K562 (cell line): ENCODE results near the gene ACAT2. TPM values are rescaled to one million over a fixed set of nuclear protein-coding genes. Genes with fewer than 3 reads are reported as not detected.

Experiments used
- EZH2 ChIP-seq: IDR thresholded peaks from 2 replicates; pipeline ENCODE4 v1.6.1; 2012; ENCODE audit warnings: low read depth, mild to moderate bottlenecking, inconsistent platforms, low read length, borderline replicate concordance
- GABPB1 ChIP-seq: sonication (generic); formaldehyde crosslinking; IDR thresholded peaks from 2 replicates; pipeline ENCODE4 v1.8.0; 2022; ENCODE audit warnings: mild to moderate bottlenecking, missing genetic modification reagents
- KLF1 ChIP-seq: fragments of 450-650 bp; IDR thresholded peaks from 2 replicates; pipeline ENCODE4 v1.6.1; 2016; ENCODE audit warnings: missing genetic modification characterization, missing compliant biosample characterization
- LEF1 ChIP-seq: fragments of 450-650 bp; IDR thresholded peaks from 2 replicates; pipeline ENCODE4 v1.6.1; 2016; ENCODE audit warnings: mild to moderate bottlenecking
- MED1 ChIP-seq: sonication (generic); formaldehyde crosslinking; IDR thresholded peaks from 2 replicates; pipeline ENCODE4 v1.8.1; 2023; ENCODE audit warnings: missing genetic modification reagents, borderline replicate concordance
- PHF21A ChIP-seq: fragments of 450-650 bp; IDR thresholded peaks from 2 replicates; pipeline ENCODE4 v1.6.1; 2017; ENCODE audit warnings: low read depth, borderline replicate concordance
- SMC3 ChIP-seq: conservative IDR thresholded peaks from 2 replicates; pipeline ENCODE4 v1.6.1; 2011; ENCODE audit warnings: low read depth, low read length, improper control_type of control experiment; ENCODE audit not compliant: insufficient read depth
- SRF ChIP-seq, 2 experiments: fragments of 250-450, 450-650 bp in 1 of 2; sonication (Bioruptor Pico) in 1 of 2; sonication (generic) in 1 of 2; formaldehyde crosslinking; IDR thresholded peaks; 2 replicates each; pipeline versions ENCODE4 v1.5.0 to v1.5.1; 2020 to 2022; ENCODE audit warnings: mild to moderate bottlenecking in 1 of 2, missing genetic modification reagents in 1 of 2
- ZNF41 ChIP-seq: fragments of 250-450 bp; sonication (Bioruptor Pico); conservative IDR thresholded peaks from 2 replicates; pipeline ENCODE4 v1.4.0; 2020; ENCODE audit warnings: mild to moderate bottlenecking
- ZNF699 ChIP-seq: fragments of 250-450 bp; sonication (Bioruptor Pico); IDR thresholded peaks from 2 replicates; pipeline ENCODE4 v1.8.0; 2021; ENCODE audit warnings: mild to moderate bottlenecking, moderate library complexity; ENCODE audit not compliant: insufficient replicate concordance
- ZNF76 ChIP-seq: fragments of 250-450 bp; sonication (Bioruptor Pico); IDR thresholded peaks from 2 replicates; pipeline ENCODE4 v1.4.0; 2020; ENCODE audit warnings: mild to moderate bottlenecking, moderate library complexity, borderline replicate concordance
- polyA plus RNA-seq, 8 experiments: library from polyadenylated mRNA; depleted of rRNA in 4 of 8; stranded (reverse) in 5 of 8; unstranded in 3 of 8; fragments of >200 nt; fragmentation: Nextera tagmentation in 2 of 8; fragmentation: Illumina TruSeq in 1 of 8; extraction: Ambion mirVana in 2 of 8; extraction: Trizol in 1 of 8; gene quantifications; 2 replicates each; pipeline versions ENCODE4 v1.2.1 to v1.2.3, GENCODE V29; 2011 to 2014; ENCODE audit warnings: inconsistent platforms in 1 of 8, missing spikeins in 1 of 8
- total RNA-seq, 7 experiments: library from RNA; depleted of rRNA in 6 of 7; stranded (reverse); fragments of >200 nt in 6 of 7; fragmentation: Illumina TruSeq in 2 of 7; extraction: Trizol in 2 of 7; gene quantifications; 2 replicates each; pipeline versions ENCODE4 v1.2.1 to v1.2.3, GENCODE V29; 2011 to 2021; ENCODE audit warnings: low replicate concordance in 1 of 7
- TF ChIP-seq, protein P1 (sequence below): IDR thresholded peaks from 2 replicates; pipeline ENCODE4 v1.6.1; 2012; ENCODE audit warnings: low read depth, low read length, improper control_type of control experiment, borderline replicate concordance
- TF ChIP-seq, protein P2 (sequence below): fragments of 200-800 bp; sonication (Bioruptor generic); IDR thresholded peaks from 2 replicates; pipeline ENCODE4 v1.6.1; 2017; ENCODE audit warnings: missing genetic modification characterization, missing compliant biosample characterization
- TF ChIP-seq, protein P3 (sequence below), 2 experiments: fragments of 450-650 bp; formaldehyde crosslinking in 1 of 2; IDR thresholded peaks; 2 replicates each; pipeline versions ENCODE4 v1.4.0 to v1.6.1; 2014 to 2020; ENCODE audit warnings: mild to moderate bottlenecking in 2 of 2, borderline replicate concordance in 1 of 2, low read depth in 1 of 2

Gene ACAT2
- total and polyA plus RNA-seq, 9 of the 15 experiments (the other 6 are each of a cell fraction or from before 2014, with no cell fraction given) = 63.0 to 309 (median 144) TPM

DNA sequence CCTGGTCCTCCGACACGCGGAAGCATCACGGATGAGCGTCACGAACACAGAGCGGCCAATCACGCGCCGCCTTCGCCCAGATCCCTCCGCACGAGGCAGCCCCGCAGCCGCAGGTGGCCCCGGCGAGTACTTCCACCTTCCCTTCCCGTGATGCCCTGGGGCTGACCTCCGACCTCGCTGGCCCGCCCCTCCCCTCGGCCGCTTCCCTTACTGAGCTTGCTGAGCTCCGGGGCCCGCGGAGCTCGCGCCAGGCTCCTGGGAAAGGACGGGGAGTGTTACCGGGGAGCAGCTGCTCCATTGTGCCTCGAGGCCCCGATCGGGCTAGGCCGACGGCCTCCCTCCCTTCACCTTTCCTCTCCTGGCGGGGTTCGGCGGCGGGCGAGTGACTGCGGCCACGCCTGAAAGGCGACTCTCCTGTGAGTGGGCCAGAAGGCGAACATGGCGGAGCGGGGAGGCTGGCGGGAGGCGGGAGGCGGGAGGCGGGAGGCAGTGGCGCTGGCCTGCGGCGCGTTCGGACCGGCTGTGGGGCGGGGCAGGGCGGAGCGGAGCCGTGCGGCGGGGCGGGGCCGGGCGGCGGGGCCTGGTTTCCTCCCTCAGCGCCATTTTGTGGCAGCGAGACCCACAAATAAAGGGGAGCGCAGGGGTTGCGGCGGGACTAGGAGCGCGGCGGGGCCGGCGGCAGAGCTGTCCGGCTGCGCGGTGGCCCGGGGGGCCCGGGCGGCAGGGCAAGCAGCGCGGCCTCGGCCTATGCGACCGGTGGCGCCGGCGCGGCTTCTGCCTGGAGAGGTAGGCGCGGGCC lies 34.7 kb upstream of the ACAT2 start, which contains the start of gene WTAP (continued):
- TF ChIP-seq, protein P1, sequence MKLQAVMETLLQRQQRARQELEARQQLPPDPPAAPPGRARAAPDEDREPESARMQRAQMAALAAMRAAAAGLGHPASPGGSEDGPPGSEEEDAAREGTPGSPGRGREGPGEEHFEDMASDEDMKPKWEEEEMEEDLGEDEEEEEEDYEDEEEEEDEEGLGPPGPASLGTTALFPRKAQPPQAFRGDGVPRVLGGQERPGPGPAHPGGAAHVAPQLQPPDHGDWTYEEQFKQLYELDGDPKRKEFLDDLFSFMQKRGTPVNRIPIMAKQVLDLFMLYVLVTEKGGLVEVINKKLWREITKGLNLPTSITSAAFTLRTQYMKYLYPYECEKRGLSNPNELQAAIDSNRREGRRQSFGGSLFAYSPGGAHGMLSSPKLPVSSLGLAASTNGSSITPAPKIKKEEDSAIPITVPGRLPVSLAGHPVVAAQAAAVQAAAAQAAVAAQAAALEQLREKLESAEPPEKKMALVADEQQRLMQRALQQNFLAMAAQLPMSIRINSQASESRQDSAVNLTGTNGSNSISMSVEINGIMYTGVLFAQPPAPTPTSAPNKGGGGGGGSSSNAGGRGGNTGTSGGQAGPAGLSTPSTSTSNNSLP = no peak
- TF ChIP-seq EZH2 (no peak), ZNF76 (CRISPR knock-in tag) (peak; percentile 94), MED1 (CRISPR knock-in tag) (peak; percentile 80; the same call in 1 of the 2 replicates), ZNF699 (CRISPR knock-in tag) (no peak), PHF21A (0 out of 2 replicates have a peak, but pooled peaks have one; percentile 78), KLF1 (tag) (peak; percentile 79), LEF1 (no peak; the same call in none of the 2 replicates), GABPB1 (peak; percentile 88), SMC3 (no peak), SRF (CRISPR knock-in tag; IDR thresholded peaks at IDR 0.05) (peak in 1 of 2 experiments; percentile 46; a peak in 1 of 4 replicates), ZNF41 (CRISPR knock-in tag) (no peak)
- TF ChIP-seq, protein P2, sequence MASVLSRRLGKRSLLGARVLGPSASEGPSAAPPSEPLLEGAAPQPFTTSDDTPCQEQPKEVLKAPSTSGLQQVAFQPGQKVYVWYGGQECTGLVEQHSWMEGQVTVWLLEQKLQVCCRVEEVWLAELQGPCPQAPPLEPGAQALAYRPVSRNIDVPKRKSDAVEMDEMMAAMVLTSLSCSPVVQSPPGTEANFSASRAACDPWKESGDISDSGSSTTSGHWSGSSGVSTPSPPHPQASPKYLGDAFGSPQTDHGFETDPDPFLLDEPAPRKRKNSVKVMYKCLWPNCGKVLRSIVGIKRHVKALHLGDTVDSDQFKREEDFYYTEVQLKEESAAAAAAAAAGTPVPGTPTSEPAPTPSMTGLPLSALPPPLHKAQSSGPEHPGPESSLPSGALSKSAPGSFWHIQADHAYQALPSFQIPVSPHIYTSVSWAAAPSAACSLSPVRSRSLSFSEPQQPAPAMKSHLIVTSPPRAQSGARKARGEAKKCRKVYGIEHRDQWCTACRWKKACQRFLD (CRISPR knock-in tag) = no peak
- TF ChIP-seq, protein P3, sequence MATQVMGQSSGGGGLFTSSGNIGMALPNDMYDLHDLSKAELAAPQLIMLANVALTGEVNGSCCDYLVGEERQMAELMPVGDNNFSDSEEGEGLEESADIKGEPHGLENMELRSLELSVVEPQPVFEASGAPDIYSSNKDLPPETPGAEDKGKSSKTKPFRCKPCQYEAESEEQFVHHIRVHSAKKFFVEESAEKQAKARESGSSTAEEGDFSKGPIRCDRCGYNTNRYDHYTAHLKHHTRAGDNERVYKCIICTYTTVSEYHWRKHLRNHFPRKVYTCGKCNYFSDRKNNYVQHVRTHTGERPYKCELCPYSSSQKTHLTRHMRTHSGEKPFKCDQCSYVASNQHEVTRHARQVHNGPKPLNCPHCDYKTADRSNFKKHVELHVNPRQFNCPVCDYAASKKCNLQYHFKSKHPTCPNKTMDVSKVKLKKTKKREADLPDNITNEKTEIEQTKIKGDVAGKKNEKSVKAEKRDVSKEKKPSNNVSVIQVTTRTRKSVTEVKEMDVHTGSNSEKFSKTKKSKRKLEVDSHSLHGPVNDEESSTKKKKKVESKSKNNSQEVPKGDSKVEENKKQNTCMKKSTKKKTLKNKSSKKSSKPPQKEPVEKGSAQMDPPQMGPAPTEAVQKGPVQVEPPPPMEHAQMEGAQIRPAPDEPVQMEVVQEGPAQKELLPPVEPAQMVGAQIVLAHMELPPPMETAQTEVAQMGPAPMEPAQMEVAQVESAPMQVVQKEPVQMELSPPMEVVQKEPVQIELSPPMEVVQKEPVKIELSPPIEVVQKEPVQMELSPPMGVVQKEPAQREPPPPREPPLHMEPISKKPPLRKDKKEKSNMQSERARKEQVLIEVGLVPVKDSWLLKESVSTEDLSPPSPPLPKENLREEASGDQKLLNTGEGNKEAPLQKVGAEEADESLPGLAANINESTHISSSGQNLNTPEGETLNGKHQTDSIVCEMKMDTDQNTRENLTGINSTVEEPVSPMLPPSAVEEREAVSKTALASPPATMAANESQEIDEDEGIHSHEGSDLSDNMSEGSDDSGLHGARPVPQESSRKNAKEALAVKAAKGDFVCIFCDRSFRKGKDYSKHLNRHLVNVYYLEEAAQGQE (IDR thresholded peaks at IDR 0.05; ENCODE audit: borderline replicate concordance) = peak; percentile 27; the same call in 1 of the 2 replicates
- TF ChIP-seq, protein P3 (CRISPR knock-in tag; IDR thresholded peaks at IDR 0.05; ENCODE audit: low read depth) = peak; percentile 86
